ENCODE data around the gene RASGRP1. TPM values are rescaled to one million over a fixed set of nuclear protein-coding genes. Genes with fewer than 3 reads are reported as not detected.

The RASGRP1 gene
- total RNA-seq, 5 donors from 2014 or later (not counting 1 experiment from before 2014, with no cell fraction given) = 118 to 148 (median 131) TPM

DNA sequence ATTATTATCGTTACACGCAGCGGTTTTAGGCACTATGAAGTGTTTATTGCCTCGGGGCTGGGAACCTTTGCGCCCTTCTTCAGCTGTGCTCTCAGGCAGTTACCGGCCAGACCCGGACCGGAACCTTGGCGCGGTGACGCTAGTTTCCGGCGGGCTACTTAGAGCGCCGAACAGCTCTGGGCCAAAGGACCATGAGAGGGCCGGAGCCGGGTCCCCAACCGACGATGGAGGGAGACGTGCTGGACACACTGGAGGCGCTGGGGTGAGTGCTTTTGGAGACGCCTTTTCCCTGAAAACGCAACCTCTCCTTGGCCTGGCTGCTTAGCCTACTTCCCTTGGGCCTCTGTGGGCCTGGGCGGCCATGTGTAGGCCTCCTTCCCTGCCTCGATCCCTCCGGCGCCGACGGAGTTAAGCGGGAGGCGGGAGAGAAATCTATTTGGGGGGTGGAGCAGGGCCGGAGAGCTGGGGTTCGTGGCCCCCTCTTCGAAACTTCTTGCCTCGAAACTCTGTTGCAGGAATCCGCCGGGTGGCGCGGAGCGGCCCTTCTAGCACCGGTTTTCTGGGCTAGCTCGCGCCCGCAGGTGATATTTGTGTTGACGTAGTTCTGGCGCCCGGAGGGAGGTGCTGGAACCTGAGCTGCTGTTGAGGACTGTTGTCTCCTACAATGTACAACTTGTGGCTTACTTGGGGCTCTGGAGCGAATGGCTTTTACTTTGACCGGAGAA is 110.5 kb downstream of the RASGRP1 start, which contains the start of gene FAM98B:
Gene FAM98B, plus strand, starts transcription at position 157 of the 725 bp plus-strand sequence. Its CDS starts 35 bp downstream, at position 192.
- POLR2A ChIA-PET = interaction anchor here in 1 of 2 donors (0.6 to 1.2 kb wide), 3 partner anchors 14 to 242 kb away, joined by 3 to 4 read pairs (median 3); no protein-coding TSS in a partner anchor
- peak; percentile 85 to 91 (median 88) for ATAC-seq (replicated peaks in 1 of 4)
- H3K27me3 Mint-ChIP-seq = no peaks in the 10 kb centered on the region

GRCh38 chr15:38441130-38441519 is 123.5 kb downstream of the RASGRP1 start:
- Mint-ChIP-seq H3K27me3 (peaks cover 20 to 23% of the 10 kb centered on the region in 2 donors), H3K4me1 (peaks cover 5 to 9% (median 8%) of the 10 kb centered on the region in 3 donors), H3K27ac (no peak overlapping the region), H3K36me3 (peaks cover 5% of the 10 kb centered on the region), H3K9me3 (peaks cover 0 to 10% (median 5%) of the 10 kb centered on the region in 3 donors), H3K4me3 (no peak overlapping the region)
- peaks cover 0 to 2% of the 10 kb centered on the region in 2 experiments for H3K27me3 ChIP-seq (replicated peaks in 1 of 2; ENCODE audit: control insufficient read depth in 2 of 2, extremely low read depth in 1 of 2, insufficient read depth in 2 of 2, low read length in 1 of 2)
- H3K4me3 ChIP-seq (ENCODE audit: control insufficient read depth in 1 of 2, extremely low read depth in 1 of 2, low read length in 1 of 2) = no peak overlapping the region
- no peaks in the 10 kb centered on the region for H3K36me3 ChIP-seq (ENCODE audit: control insufficient read depth in 2 of 2, extremely low read depth in 1 of 2, insufficient read depth in 1 of 2, low read length in 1 of 2)
- DNase-seq (no peak), ATAC-seq (replicated peaks in 1 of 4) (no peak)
- 91% methylated on average over 1 of the region's 3 CpGs for WGBS (ENCODE audit: insufficient coverage)
- ChIA-PET CTCF (interaction anchor here (0.7 to 3.7 kb wide), 15 partner anchors 10 to 1342 kb away, joined by 3 to 57 read pairs (median 6); partner anchors contain the start of genes FAM98B (in 1 of the 2) and FSIP1 (in 1 of the 2)), POLR2A (no interaction called here)
- H3K4me1 ChIP-seq (ENCODE audit: control insufficient read depth in 1 of 2, extremely low read depth in 1 of 2, insufficient read depth in 2 of 2, low read length in 2 of 2) = peaks cover 0 to 5% of the 10 kb centered on the region in 2 experiments
- no peak overlapping the region for H3K27ac ChIP-seq (ENCODE audit: low read length)
- H3K9me3 ChIP-seq = peaks cover 3% of the 10 kb centered on the region

More for the DNA sequence above, 110.5 kb downstream of the RASGRP1 start, which contains the start of gene FAM98B:
- 1% methylated on average over 26 of the region's 49 CpGs for WGBS (ENCODE audit: insufficient coverage)
- Mint-ChIP-seq H3K9me3 (no peaks in the 10 kb centered on the region), H3K4me1 (peaks cover 39 to 44% (median 42%) of the 10 kb centered on the region in 3 donors), H3K36me3 (peaks cover 2% of the 10 kb centered on the region), H3K27ac (peak within 1 kb of the TSS; percentile 93 to 94), H3K4me3 (peak within 1 kb of the TSS; percentile 95 to 98 (median 96))
- Histone ChIP-seq H3K27me3 (replicated peaks in 1 of 2; ENCODE audit: control insufficient read depth in 2 of 2, extremely low read depth in 1 of 2, insufficient read depth in 2 of 2, low read length in 1 of 2) (no peaks in the 10 kb centered on the region), H3K9me3 (no peaks in the 10 kb centered on the region), H3K4me1 (ENCODE audit: control insufficient read depth in 1 of 2, extremely low read depth in 1 of 2, insufficient read depth in 2 of 2, low read length in 2 of 2) (peaks cover 5 to 8% of the 10 kb centered on the region in 2 experiments), H3K4me3 (ENCODE audit: control insufficient read depth in 1 of 2, extremely low read depth in 1 of 2, low read length in 1 of 2) (peak within 1 kb of the TSS; percentile 88 to 93), H3K27ac (ENCODE audit: low read length) (peak within 1 kb of the TSS; percentile 88), H3K36me3 (ENCODE audit: control insufficient read depth in 2 of 2, extremely low read depth in 1 of 2, insufficient read depth in 1 of 2, low read length in 1 of 2) (peaks cover 0 to 3% of the 10 kb centered on the region in 2 donors)
- CTCF ChIA-PET = interaction anchor here (0.6 to 3.3 kb wide), 23 partner anchors 11 to 921 kb away, joined by 3 to 23 read pairs (median 3); partner anchors contain the start of gene RASGRP1 (in 2 of the 2)
- DNase-seq = peak; percentile 69 to 92 (median 79)

- H3K27ac Mint-ChIP-seq = no peak overlapping the region
- Histone ChIP-seq H3K4me3 (ENCODE audit: control insufficient read depth in 1 of 2, extremely low read depth in 1 of 2, low read length in 1 of 2) (no peak overlapping the region), H3K4me1 (ENCODE audit: control insufficient read depth in 1 of 2, extremely low read depth in 1 of 2, insufficient read depth in 2 of 2, low read length in 2 of 2) (peaks cover 0 to 5% of the 10 kb centered on the region in 2 experiments), H3K27ac (ENCODE audit: low read length) (no peak overlapping the region), H3K36me3 (ENCODE audit: control insufficient read depth in 2 of 2, extremely low read depth in 1 of 2, insufficient read depth in 1 of 2, low read length in 1 of 2) (no peaks in the 10 kb centered on the region), H3K9me3 (peaks cover 3% of the 10 kb centered on the region), H3K27me3 (replicated peaks in 1 of 2; ENCODE audit: control insufficient read depth in 2 of 2, extremely low read depth in 1 of 2, insufficient read depth in 2 of 2, low read length in 1 of 2) (peaks cover 0 to 2% of the 10 kb centered on the region in 2 experiments)
- peaks cover 5 to 9% (median 8%) of the 10 kb centered on the region in 3 donors for H3K4me1 Mint-ChIP-seq
- 19% methylated on average over 5 of the region's 9 CpGs for WGBS (ENCODE audit: insufficient coverage)
- H3K4me3 Mint-ChIP-seq = no peak overlapping the region
- H3K36me3 Mint-ChIP-seq = peaks cover 5% of the 10 kb centered on the region
- peaks cover 21 to 25% of the 10 kb centered on the region in 2 donors for H3K27me3 Mint-ChIP-seq
- CTCF ChIA-PET = interaction anchor here (0.5 to 3.7 kb wide), 35 partner anchors 10 to 1342 kb away, joined by 3 to 57 read pairs (median 4); partner anchors contain the start of genes FAM98B (in 1 of the 2) and FSIP1 (in 1 of the 2)
- ATAC-seq (replicated peaks in 1 of 4) (peak; percentile 82 to 91 (median 88)), DNase-seq (peak in 34 of 35 experiments; percentile 12 to 88 (median 33))
- POLR2A ChIA-PET = interaction anchor here in 1 of 2 donors (0.9 to 1.0 kb wide), 3 partner anchors 14 to 246 kb away, joined by 4 read pairs; partner anchors contain the start of gene FAM98B
- H3K9me3 Mint-ChIP-seq = peaks cover 0 to 10% (median 5%) of the 10 kb centered on the region in 3 donors
Measured at GRCh38 chr15:38440353-38441129, 124.1 kb downstream of the RASGRP1 start.

Other genes starting within 250 kb of the RASGRP1 start
- gene FAM98B, start 110.7 kb downstream of the RASGRP1 start, total RNA-seq = 10 to 100 TPM; 15.1 to 24.4 (median 20.6) TPM

Measured in T-cell (primary cell).